COR-L47 (cell line): ENCODE data around the gene FOXJ1.
A peak's percentile ranks its signal among the peaks of the same experiment; 100 is the strongest.

Experiments used
- DNase-seq: peaks from one replicate; lab custom pipeline; 2025; lab: John Stamatoyannopoulos, UW

The FOXJ1 gene

DNA sequence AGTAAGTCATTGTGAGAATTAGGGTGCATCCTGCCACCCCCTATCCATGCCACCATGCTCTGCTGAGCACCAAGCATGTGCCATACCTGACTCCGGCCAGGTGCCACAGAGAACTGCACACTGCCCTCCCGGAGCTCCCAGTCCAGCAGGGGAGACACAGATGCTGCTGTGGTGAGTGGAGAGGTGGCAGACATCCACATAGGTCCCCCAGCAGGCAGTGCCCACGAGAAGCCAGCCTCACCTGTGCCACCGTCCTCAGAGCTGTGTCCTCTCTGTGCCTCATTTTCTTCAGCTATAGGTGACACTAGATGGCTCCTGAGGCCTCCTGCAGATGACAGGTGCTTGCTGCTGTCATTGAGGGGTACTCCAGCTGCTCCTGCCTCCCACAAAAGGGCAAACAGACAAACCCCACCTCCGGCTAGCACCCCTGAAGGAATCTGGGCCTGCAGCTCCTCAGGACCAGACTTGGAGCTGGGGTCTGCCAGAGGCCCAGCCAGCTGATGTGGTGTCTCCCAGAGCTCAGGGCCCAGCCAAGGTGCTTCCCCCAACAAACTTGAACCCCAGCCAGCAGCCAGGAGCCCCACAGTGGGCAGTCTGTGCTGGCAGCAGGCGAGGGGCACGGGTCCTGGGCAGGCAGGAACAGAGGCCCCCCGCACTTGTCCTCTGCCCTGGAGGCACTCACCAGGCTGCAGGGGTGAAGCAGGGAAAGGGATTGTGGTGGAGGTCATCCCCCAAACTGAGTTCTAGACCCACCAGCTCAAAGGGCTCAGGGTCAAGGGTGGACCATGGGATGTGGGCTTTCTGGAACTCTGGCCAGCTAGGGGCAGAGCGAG lies 17.1 kb downstream of the FOXJ1 start:
- no peak for DNase-seq

DNA sequence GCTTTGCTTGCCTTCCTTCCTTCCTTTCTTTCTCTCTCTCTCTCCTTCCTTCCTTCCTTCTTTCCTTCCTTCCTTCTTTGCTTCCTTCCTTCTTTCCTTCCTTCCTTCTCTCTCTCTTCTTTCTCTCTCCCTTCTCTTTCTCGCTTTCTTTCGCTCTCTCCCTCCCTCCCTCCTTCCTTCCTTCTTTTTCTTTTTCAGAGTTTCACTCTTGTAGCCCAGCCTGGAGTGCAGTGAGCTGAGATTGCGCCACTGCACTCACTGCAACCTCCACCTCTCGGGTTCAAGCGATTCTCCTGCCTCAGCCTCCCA lies 17.9 kb downstream of the FOXJ1 start:
- no peak for DNase-seq

DNA sequence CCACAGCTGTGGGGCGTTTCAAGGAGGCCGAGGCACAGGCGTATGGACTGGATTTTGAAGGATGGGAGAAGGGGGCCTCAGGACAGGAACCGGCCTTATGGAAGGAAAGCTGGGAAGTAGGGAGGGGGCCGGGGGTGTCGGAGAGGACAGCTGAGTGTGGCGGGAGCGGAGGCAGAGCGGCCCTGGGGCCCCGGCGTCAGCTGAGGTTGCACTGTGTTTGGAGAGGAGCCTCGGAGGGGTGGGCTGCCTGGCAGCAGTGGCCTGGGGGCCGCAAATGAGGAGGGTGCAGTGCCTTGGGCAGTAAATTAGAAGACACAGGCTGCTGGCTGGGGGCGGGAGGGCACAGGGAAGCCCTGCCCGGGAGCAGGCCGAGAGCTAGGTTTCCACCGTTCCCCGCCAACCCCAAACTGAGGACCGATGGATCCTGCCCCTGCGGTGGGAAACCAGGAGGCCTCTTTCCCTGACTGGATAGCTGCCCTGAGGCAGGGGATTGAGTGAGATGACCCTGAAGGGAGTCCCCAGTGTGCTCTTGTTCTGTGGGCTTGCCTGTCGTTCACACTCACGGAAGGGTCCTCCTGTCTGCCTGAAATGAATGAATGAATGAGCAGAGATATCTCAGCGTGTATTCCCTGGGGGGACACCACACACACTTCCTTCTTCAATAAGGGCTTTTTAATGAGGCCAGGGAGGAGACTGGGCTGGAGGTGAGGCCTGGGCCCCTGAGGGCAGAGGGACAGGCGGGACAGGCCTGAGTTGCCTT lies 18.4 kb downstream of the FOXJ1 start:
- no peak for DNase-seq

DNA sequence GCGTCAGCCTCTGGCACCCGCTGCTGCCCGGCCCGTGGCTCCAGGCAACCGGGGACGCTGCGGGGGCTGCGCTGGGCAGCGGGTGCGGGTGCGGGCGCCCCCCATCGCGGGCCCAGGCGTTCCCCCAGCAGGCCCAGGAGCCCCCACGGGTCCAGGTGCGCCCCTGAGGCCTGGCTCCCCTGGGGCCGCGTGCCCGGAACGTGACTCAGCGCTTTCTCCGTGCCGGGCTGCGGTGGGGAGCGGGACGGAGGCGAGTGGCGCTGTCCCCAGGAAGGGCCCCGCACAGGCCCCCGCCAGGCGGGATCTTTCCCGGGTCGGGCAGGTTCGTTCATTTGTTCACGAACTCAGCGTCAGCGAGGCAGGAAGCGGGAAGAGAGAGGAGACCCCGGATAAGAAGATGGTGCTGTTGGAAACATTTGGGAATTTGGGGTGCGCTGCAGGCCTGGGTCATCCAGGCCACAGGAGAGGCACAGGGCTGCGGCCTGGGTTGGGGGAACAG lies 19.1 kb downstream of the FOXJ1 start:
- DNase-seq: no peak

DNA sequence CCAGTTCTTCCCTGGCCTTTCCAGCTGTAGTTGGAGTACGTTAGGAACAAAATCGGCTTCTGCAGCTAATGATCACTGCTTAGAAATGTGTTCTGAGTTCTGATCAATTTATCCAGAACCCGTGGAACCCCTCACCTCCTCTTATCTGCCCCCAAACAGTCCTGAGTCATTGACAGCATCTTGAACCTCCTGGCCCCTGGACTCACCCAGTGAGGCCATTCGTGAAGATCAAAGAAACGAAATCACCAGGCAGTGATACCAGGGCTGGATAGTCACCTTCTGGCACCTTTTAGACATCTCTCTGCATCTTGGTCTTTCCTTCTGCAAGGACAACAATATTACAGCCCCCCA lies 20.4 kb downstream of the FOXJ1 start:
- DNase-seq: no peak

DNA sequence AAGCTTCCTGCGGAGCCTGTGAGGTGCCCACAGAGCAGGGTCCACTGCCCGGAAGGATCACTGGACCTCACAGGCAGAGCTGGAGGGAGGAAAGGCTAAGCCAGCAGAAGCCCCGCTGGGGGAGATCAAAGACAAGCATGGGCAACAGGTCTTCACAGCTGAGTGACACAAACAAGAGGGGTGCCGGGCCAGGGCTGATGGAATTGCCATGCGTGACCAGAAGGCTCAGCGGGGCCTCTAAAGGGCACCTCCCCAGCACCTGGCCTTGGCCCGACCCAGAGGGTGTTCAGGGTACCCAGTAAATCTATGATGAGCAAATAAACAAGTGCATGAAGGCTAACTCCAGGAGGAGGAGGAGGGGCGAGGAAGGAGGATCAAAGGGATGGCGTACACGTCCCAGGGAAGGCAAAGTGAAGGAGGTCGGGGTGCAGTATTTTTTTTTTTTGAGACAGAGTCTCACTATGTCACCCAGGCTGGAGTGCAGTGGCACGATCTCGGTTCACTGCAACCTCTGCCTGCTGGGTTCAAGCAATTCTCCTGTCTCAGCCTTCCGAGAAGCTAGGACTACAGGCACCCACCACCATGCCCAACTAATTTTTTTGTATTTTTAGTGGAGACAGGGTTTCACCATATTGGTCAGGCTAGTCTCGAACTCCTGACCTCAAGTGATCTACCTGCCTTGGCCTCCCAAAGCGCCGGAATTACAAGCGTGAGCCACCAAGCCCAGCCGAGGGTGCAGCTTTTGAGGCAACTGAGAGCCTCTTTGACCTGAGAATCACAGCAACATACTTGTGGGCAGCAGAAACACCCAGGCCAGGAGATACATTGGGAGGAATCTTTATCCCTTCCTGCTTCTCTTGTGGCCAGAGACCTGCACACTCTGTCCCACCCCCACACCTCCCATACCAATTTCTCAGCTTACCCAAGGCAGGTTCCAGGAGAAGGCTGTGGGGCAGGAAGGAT lies 21.4 kb downstream of the FOXJ1 start:
- DNase-seq: no peak

DNA sequence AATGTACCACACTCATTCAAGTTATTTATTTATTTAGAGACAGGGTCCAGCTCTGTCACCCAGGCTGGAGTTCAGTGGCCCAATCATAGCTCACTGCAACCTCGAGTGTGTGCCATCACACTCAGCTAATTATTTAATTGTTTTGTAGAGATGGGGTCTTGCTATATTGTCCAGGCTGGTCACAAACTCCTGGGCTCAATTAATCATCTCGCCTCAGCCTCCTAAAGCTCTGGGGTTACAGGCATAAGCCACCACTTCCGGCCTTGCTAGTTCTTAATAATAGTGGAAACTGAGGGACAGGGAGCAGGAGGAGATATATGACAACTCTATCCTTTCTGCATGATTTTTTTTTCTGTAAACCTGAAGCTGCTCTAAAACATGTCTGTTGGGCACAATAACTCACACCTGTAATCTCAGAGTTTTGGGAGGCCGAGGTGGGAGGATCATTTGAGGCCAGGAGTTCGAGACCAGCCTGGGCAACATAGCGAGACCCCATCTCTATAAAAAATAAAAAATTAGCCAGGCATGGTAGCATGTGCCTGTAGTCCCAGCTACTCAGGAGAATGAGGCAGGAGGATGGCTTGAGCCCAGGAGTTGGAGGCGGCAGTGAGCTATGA lies 25.8 kb downstream of the FOXJ1 start:
- no peak for DNase-seq

DNA sequence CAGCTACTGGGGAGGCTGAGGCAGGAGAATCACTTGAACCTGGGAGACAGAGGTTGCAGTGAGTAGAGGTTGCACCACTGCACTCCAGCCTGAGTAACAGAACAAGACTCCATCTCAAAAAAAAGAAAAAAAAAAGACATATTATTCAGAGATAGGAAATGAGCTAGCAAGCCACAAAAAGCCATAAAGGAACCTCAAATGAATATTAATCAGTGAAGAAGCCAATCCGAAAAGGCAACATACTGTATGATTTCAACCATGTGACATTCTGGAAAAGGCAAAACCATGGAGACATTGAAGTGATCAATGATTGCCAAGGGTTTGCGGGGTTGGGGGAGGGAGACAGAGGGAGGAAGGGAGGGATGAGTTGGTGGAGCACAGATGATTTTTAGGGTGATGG lies 29.1 kb downstream of the FOXJ1 start:
- DNase-seq: no peak

DNA sequence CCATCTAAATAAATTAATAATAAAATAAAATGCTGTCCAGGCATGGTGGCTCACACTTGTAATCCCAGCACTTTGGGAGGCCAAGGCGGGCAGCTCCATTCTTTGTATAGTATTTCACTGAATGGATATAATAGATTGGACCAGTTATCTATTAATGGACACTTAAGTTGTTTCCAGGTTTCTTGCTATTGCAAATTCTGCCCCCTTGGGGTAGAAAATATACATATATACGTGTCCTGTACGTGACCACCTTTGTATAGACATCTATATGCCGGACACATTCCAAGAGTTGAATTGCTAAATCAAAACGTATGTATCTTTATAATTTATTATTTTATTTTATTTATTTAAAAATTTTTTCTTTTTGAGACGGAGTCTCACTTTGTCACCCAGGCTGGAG lies 33.5 kb downstream of the FOXJ1 start:
- peak; percentile 24 for DNase-seq

DNA sequence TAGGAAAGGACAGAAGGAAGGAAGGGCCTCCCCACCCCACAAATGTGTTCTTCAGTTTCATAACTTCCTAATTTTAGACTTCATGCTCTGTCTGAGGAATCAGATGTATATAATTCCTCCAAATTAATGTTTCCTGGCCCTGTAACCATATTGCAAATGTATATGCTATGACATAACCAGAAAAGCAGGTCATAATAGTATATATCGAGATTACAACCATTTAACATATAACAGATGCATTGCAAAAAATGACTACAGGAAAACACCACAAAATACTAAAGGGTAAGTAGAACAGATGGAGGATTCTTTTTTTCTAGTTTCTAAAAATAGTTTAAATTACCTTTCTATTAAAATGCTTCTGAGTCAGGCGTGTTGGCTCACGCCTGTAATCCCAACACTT lies 34.3 kb downstream of the FOXJ1 start:
- no peak for DNase-seq

DNA sequence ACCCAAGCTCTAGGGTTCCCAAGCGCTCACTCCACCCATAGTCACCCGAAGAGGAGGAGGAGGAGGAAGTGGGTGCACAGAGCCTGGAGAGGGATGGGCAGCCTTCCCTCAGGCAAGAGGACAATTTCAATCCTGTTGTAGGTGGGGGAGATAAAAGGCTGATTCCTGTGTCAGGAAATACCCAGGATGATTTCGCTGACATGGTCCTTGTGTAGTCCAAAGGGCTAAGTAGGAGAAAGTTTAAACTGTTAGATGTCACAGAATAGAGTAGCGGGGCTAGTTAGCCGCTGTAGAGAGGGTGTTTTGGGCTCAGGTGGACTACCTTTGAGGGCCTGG lies 36.2 kb downstream of the FOXJ1 start:
- no peak for DNase-seq

DNA sequence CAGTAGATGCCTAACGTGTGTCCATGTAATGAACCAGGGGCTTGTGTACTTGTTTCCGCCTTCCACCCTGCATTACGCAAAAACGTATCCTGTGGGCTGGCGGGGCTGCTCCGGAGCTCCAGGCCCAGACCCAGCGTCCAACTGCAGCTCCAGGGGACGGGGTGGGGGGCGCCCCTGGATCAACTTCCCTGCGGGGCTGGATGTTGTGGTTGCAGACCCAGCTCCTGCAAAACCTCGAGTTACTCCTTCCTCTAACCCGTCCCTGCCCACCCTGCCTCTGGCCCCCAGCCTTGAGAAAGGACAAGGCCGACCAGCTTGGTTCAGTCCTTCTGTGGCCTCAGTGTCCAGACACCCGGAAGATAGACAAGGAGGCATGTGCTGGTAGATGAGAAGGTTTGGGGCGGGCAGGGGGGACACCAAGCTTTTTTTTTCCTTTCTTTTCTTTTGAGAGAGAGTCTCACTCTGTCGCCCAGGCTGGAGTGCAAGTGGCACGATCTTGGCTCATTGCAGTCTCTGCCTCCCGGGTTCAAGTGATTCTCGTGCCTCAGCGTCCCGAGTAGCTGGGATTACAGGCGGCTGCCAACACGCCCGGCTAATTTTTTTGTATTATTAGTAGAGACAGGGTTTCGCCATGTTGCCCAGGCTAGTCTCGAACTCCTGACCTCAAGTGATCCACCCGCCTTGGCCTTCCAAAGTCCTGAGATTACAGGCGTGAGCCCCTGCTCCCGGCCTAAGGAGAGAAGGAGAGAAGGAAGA lies 36.7 kb downstream of the FOXJ1 start:
- no peak for DNase-seq

DNA sequence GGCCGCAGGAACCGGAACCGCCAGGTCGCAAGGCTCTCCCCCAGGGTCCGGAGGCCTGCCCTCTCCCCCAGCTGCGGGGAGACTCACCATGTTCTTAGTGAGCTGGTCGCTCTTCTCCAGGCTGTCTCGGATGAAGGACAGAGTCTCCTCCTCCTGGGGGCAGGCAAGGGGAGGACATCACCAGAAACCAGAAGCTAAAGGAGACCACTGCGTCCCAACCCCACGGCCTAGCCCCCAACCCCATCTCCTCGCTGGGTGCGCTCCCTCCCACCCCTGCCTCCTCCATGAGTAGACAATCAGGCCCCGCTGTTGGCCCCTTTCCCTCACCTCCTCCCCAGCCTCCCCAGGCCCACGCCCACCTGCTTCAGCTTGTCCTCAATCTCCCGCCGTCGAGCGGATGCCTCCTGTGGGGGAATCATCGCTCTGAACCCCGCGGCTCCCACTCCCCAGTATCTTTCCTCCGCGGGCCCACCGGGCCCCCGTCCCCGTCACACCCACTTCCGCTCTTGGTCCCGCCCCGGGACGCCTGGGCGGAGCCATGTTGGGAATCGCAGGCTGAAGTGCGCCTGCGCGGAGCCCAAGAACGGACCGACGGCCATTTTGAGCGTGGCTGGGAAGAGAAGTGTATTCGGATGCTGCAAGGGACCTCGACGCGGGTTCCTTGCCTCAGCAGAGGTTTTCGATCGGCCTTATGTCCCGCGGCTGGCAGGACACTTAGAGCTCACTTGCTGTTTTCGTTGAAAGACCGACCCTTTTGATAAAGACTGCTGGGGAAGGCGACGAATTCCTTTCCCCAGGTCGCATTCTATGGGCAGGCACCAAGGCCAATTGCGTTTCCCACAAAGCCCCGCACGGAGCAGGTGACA lies 37.5 kb downstream of the FOXJ1 start, which contains the start of gene EXOC7:
Gene EXOC7 (minus strand): TSS at position 514 of the 866 bp plus-strand sequence. CDS start 95 bp downstream, at position 419.
- DNase-seq: peak; percentile 91

DNA sequence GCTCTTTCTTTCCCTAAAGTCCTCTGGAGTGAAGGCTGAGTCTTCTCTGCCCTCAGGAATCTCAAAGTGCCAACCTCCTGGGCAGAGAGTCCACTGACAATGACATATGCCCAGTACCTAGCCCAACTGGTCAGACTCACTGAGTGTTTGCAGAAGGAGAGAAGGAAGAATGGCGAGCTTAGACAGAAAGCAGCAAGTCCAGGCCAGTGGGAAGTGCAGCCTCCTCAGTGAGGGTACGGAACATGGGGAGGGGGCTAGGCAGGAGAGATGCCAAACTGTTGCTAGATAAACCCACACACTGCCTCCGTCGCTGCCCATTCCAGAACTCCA lies 38.1 kb downstream of the FOXJ1 start:
- no peak for DNase-seq

DNA sequence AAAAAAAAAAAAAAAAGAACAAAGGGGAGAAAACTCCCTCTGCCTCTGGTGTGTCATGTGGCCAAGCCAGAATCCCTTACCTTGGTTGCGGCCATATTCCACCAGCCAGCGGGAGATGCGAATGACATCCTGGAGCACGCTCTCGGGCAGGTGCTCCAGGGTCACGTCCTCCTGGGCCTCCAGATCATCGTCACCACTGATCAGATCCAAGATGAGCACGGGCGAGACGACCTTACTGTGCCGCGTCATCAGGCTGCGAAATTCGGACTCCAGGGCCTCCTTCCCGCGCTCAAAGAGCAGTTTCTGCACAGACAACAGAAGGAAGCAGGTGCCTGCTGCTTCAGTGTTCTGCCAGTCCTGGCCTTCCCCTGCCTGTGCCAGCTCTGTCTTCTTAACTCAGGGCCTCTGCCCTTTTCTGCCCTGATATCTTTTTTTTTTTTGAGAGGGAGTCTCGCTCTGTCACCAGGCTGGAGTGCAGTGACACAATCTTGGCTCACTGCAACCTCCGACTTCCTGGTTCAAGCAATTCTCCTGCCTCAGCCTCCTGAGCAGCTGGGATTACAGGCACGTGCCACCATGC lies 43.2 kb downstream of the FOXJ1 start:
- DNase-seq: no peak

DNA sequence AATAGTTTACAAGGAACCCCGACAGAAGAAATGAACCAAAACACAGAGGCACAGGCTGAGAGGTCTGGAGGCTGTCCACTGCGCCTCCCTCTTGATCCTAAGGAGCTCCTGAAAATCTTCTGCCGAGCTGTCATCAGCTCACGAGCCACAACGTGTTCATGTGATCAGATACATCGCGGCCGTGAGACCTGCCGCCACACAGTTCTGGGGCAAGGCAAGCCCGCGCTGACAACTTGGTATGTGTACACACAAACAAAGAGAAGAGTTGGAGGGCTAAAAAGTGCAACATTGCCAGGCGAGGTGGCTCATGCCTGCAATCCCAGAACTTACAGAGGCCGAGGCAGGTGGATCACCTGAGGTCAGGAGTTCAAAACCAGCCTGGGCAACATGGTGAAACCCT lies 45.1 kb downstream of the FOXJ1 start:
- no peak for DNase-seq

DNA sequence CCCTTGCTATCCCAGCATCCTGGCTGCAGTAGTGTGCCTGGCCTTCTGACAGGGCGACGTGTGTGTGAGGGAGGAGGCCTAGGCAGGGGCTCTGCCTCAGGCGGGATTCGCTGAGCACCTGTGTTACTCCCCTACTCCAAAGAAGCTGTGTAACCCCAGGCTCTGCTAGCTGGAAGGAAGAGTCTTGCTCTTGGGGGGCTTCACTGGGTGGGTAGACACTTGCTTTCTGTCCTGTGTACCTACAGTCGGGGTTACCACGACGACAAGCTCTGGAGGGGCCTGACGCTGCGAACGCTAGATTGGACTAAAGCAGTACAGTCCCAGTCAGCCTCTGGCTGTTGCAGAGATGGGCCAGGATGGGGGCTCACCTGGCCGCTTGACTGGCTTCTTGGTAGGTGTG lies 47.0 kb downstream of the FOXJ1 start:
- DNase-seq: no peak

DNA sequence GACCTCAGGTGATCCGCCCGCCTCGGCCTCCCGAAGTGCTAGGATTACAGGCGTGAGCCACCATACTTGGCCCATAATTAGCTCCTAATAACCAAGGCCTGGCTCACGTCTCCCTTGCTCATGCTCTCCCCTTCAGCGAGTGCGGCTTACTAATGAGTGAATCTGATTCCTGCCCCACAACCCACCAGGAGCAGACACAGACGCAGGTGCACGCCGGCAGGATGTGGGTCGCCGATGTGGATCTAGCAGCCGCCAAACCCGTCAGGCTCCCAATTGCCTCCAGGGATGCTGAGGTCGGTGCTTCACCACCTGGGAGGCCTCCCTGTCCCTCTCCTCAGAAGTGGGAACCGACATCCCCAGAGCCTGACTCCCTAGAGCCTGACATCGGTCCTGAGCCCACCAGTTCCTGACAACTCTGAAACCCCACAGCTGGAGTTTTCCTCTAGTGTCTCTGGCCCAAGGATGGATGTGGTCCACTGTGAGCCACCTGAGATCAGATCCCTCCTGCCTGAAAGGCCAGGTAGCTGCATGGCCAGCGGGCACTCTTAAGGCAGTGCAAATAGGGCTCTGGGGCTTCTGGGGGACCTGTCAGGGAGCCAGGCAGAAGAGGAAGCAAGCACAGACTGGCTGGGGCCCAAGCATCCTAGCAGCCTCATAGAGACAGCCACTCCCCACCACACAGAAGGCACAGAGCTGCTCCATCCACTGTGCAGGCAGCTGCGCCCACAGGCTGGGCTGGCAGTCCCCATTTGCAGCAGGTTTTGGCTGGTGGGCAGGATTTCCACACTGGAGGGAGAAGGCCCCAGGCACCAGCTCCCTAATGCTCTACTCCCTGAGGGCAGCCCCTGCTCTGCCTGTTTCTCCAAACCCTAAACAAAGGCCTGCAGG lies 48.3 kb downstream of the FOXJ1 start:
- no peak for DNase-seq
